A549 (cell line): ENCODE data around the gene LRRC71. TPM values are rescaled to one million over a fixed set of nuclear protein-coding genes. Genes with fewer than 3 reads are reported as not detected.

Source experiments
- ATAC-seq, 2 experiments: fragments of 200-7000 bp in 1 of 2; fragments of >200 bp in 1 of 2; cut with Nextera tagmentation in 1 of 2; cut with Tn5 transposase in 1 of 2; 3 replicates each; pipeline versions ENCODE4 v1.8.0 to v1.9.1; 2018 to 2020; ENCODE audit warnings: mild to moderate bottlenecking in 1 of 2, moderate library complexity in 1 of 2
- CTCF ChIA-PET: fragments of 300-600 bp; sonication (Branson Sonifier 250); formaldehyde crosslinking; extraction: SDS; loops from one replicate; lab custom pipeline; 2021; ENCODE audit warnings: antibody characterized with exemption, inconsistent platforms; lab: Yijun Ruan, JAX
- POLR2A ChIA-PET: fragments of 350-600 bp; formaldehyde crosslinking; extraction: SDS; loops from one replicate; lab custom pipeline; 2021; ENCODE audit warnings: antibody characterized with exemption, inconsistent platforms; lab: Yijun Ruan, JAX
- DNase-seq, 2 experiments: peaks; one replicate each; pipeline versions ENCODE4 v3.0.0 to v3.0.0-alpha.2; 2011 to 2016; ENCODE audit warnings: low read depth in 1 of 2, low spot score in 1 of 2
- FAIRE-seq: peaks from 2 replicates; lab custom pipeline; 2011; peaks lifted over from hg19 to GRCh38; lab: Jason Lieb, UNC
- H3K27ac ChIP-seq, 2 experiments: fragments of >200 bp; sonication (Bioruptor Twin); formaldehyde crosslinking; 3 replicates each; pipeline ENCODE4 v1.5.1; 2016 to 2017
- H3K4me1 ChIP-seq: fragments of >200 bp; sonication (Bioruptor Twin); formaldehyde crosslinking; 3 replicates; pipeline ENCODE4 v1.6.1; 2016
- H3K4me2 ChIP-seq: fragments of >200 bp; sonication (Bioruptor Twin); formaldehyde crosslinking; 3 replicates; pipeline ENCODE4 v1.6.1; 2016
- H3K4me3 ChIP-seq: fragments of >200 bp; sonication (Bioruptor Twin); formaldehyde crosslinking; 3 replicates; pipeline ENCODE4 v1.5.1; 2016
- H3K9me3 ChIP-seq: fragments of >200 bp; sonication (Bioruptor Twin); formaldehyde crosslinking; 3 replicates; pipeline ENCODE4 v1.6.1; 2016
- CBX2 ChIP-seq: fragments of 200-600 bp; sonication (generic); IDR thresholded peaks from 2 replicates; pipeline ENCODE4 v1.6.1; 2016; ENCODE audit warnings: low read depth, mild to moderate bottlenecking, borderline replicate concordance
- CHD4 ChIP-seq: fragments of 200-600 bp; sonication (generic); IDR thresholded peaks from 2 replicates; pipeline ENCODE4 v1.6.1; 2016; ENCODE audit warnings: antibody characterized with exemption, mild to moderate bottlenecking, borderline replicate concordance
- ESRRA ChIP-seq: fragments of 150-350 bp; IDR thresholded peaks from 2 replicates; pipeline ENCODE4 v1.6.1; 2014; ENCODE audit warnings: mild to moderate bottlenecking, low read length, borderline replicate concordance
- FOSB ChIP-seq: fragments of 250-450 bp; sonication (Bioruptor Pico); IDR thresholded peaks from 2 replicates; pipeline ENCODE4 v1.5.0; 2020; ENCODE audit warnings: mild to moderate bottlenecking, moderate library complexity
- FOSL2 ChIP-seq, 2 experiments: fragments of 450-650 bp in 1 of 2; fragments of >200 bp in 1 of 2; sonication (Bioruptor Twin) in 1 of 2; formaldehyde crosslinking; IDR thresholded peaks; 2 replicates each; pipeline versions ENCODE4 v1.5.0 to v1.6.1; 2016 to 2020; ENCODE audit warnings: mild to moderate bottlenecking in 1 of 2, moderate library complexity in 1 of 2
- HDAC2 ChIP-seq: fragments of 200-600 bp; sonication (generic); IDR thresholded peaks from 2 replicates; pipeline ENCODE4 v1.6.1; 2016
- HEYL ChIP-seq: fragments of 250-450 bp; sonication (Bioruptor Pico); IDR thresholded peaks from 2 replicates; pipeline ENCODE4 v1.8.0; 2021; ENCODE audit warnings: mild to moderate bottlenecking, moderate library complexity
- HOXA7 ChIP-seq: fragments of 250-450 bp; sonication (Bioruptor Pico); IDR thresholded peaks from 2 replicates; pipeline ENCODE4 v1.5.0; 2020; ENCODE audit warnings: mild to moderate bottlenecking, moderate library complexity
- JUN ChIP-seq, 2 experiments: fragments of >200 bp; sonication (Bioruptor Twin); formaldehyde crosslinking; IDR thresholded peaks; 2 replicates in 1 of 2; 3 replicates in 1 of 2; pipeline ENCODE4 v1.6.1; 2016 to 2017
- JUNB ChIP-seq: fragments of >200 bp; sonication (Bioruptor Twin); formaldehyde crosslinking; IDR thresholded peaks from 2 replicates; pipeline ENCODE4 v1.6.1; 2016
- KDM5A ChIP-seq: fragments of 200-600 bp; sonication (generic); IDR thresholded peaks from 2 replicates; pipeline ENCODE4 v1.6.1; 2016; ENCODE audit warnings: antibody characterized with exemption, mild to moderate bottlenecking
- MAZ ChIP-seq: fragments of 150-350 bp; IDR thresholded peaks from 2 replicates; pipeline ENCODE4 v1.6.1; 2014; ENCODE audit warnings: antibody characterized with exemption, low read depth, low read length, borderline replicate concordance
- MYC ChIP-seq: IDR thresholded peaks from 2 replicates; pipeline ENCODE4 v1.6.1; 2012; ENCODE audit warnings: mild to moderate bottlenecking, inconsistent platforms, low read length, improper control_type of control experiment, borderline replicate concordance
- NFE2L2 ChIP-seq: fragments of 150-350 bp; conservative IDR thresholded peaks from 2 replicates; pipeline ENCODE4 v1.6.1; 2014; ENCODE audit warnings: low read length
- NR3C1 ChIP-seq: fragments of >200 bp; sonication (Bioruptor Twin); formaldehyde crosslinking; IDR thresholded peaks from 3 replicates; pipeline ENCODE4 v1.6.1; 2017
- RAD21 ChIP-seq, 2 experiments: fragments of >200 bp in 1 of 2; sonication (Bioruptor Twin) in 1 of 2; formaldehyde crosslinking in 1 of 2; IDR thresholded peaks in 1 of 2; conservative IDR thresholded peaks in 1 of 2; 2 replicates in 1 of 2; 3 replicates in 1 of 2; pipeline ENCODE4 v1.6.1; 2012 to 2018; ENCODE audit warnings: inconsistent platforms in 1 of 2
- RARB ChIP-seq: fragments of 250-450 bp; sonication (Bioruptor Pico); IDR thresholded peaks from 2 replicates; pipeline ENCODE4 v1.8.0; 2021; ENCODE audit warnings: mild to moderate bottlenecking, moderate library complexity
- RFX5 ChIP-seq: fragments of 450-650 bp; IDR thresholded peaks from 2 replicates; pipeline ENCODE4 v1.7.1; 2014; ENCODE audit warnings: antibody characterized with exemption, mild to moderate bottlenecking, moderate library complexity
- RNF2 ChIP-seq: fragments of 200-600 bp; sonication (generic); IDR thresholded peaks from 2 replicates; pipeline ENCODE4 v1.6.1; 2016; ENCODE audit warnings: low read depth, mild to moderate bottlenecking, antibody characterized with exemption, moderate library complexity, borderline replicate concordance
- SMC3 ChIP-seq: fragments of >200 bp; sonication (Bioruptor Twin); formaldehyde crosslinking; IDR thresholded peaks from 3 replicates; pipeline ENCODE4 v1.6.1; 2018; ENCODE audit warnings: inconsistent platforms
- SREBF2 ChIP-seq: fragments of 450-650 bp; IDR thresholded peaks from 2 replicates; pipeline ENCODE4 v1.6.1; 2014; ENCODE audit warnings: mild to moderate bottlenecking, moderate library complexity
- TFCP2L1 ChIP-seq: fragments of 250-450 bp; sonication (Bioruptor Pico); IDR thresholded peaks from 2 replicates; pipeline ENCODE4 v1.5.0; 2021; ENCODE audit warnings: mild to moderate bottlenecking
- ZSCAN20 ChIP-seq: fragments of 250-450 bp; sonication (Bioruptor Pico); IDR thresholded peaks from 2 replicates; pipeline ENCODE4 v1.8.0; 2022; ENCODE audit warnings: mild to moderate bottlenecking, moderate library complexity
- WGBS: methylation state at CpG from one replicate; pipeline ENCODE4 v1.1.6; 2017; ENCODE audit errors: missing lambda C conversion rate; 5-methylcytosine and 5-hydroxymethylcytosine counted together
- polyA plus RNA-seq, 4 experiments: library from polyadenylated mRNA; depleted of rRNA in 3 of 4; stranded (reverse); fragments of >200 nt; fragmentation: RNase III in 1 of 4; extraction: RNeasy Plus Mini Kit Qiagen cat#74134 plus additional on column Dnase treatment in 1 of 4; gene quantifications; 2 replicates in 3 of 4; 3 replicates in 1 of 4; pipeline ENCODE4 v1.2.3, GENCODE V29; 2011 to 2017
- TF ChIP-seq, protein P1 (sequence below): fragments of 450-650 bp; IDR thresholded peaks from 2 replicates; pipeline ENCODE4 v1.6.1; 2014; ENCODE audit warnings: antibody characterized with exemption
- TF ChIP-seq, protein P2 (sequence below): fragments of >200 bp; sonication (Bioruptor Twin); formaldehyde crosslinking; IDR thresholded peaks from 3 replicates; pipeline ENCODE4 v1.5.1; 2016
- TF ChIP-seq, protein P3 (sequence below): IDR thresholded peaks from 2 replicates; pipeline ENCODE4 v1.6.1; 2012; ENCODE audit warnings: low read depth, borderline replicate concordance
- TF ChIP-seq, protein P4 (sequence below): fragments of 250-450 bp; sonication (Bioruptor Pico); IDR thresholded peaks from 2 replicates; pipeline ENCODE4 v1.5.0; 2021; ENCODE audit warnings: mild to moderate bottlenecking, moderate library complexity, borderline replicate concordance
- TF ChIP-seq, protein P5 (sequence below): IDR thresholded peaks from 2 replicates; pipeline ENCODE4 v1.6.1; 2012

Gene LRRC71
- polyA plus RNA-seq, 2 of the 4 experiments (the other 2 are of a cell fraction) = 0.10 TPM; not detected in 1

DNA sequence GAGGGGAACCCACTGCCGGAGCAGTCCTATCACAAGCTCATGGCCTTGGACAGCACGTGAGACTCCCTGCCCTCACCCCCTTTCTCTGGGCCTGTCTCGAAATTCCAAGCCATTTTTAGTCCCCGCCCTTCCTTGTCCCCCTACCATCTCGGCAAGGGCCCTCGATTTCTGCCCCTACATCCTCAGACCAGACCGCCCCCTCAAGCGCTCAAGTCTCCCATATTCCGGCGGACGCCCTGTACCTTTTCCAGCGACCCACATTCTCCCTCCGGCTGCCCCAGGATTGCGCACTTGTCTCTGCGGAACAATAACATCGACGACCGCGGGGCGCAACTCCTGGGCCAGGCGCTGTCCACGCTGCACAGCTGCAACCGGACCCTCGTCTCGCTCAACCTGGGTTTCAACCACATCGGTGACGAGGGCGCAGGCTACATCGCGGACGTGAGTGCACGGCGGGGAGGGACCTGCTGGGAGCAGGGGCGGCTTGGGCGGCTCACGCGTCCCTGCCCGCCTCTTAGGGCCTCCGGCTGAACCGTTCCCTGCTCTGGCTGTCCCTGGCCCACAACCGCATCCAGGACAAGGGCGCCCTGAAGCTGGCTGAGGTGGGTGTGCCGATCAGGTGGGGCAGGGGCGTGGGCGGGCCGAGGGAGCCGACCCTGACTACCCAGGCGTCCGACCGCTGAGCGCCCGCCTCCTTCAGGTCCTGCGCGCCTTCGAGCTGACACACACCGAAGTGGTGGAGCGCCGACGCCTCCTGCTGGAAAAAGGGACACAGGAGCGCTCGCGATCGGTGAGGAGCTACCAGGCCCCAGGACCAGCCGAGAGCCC lies 7.0 kb downstream of the LRRC71 start:
- POLR2A ChIA-PET = interaction anchor here (0.6 to 1.1 kb wide), 5 partner anchors 31 to 199 kb away, joined by 3 to 9 read pairs (median 3); partner anchors contain the start of genes ISG20L2 and METTL25B

More for the DNA sequence above, 7.0 kb downstream of the LRRC71 start:
- 30% methylated on average over 49 of the region's 64 CpGs for WGBS
- peak overlapping the region; percentile 46 for H3K4me3 ChIP-seq
- FAIRE-seq = no peak
- no peak for TF ChIP-seq KDM5A
- 0 out of 2 replicates have a peak, but pooled peaks have one; percentile 55 for TF ChIP-seq MAZ
- TF ChIP-seq RAD21 (conservative IDR thresholded peaks at IDR 0.05 in 1 of 2, IDR thresholded peaks at IDR 0.05 in 1 of 2) = peak; percentile 90 to 92
- TF ChIP-seq NR3C1 = no peak
- TF ChIP-seq, protein P1, sequence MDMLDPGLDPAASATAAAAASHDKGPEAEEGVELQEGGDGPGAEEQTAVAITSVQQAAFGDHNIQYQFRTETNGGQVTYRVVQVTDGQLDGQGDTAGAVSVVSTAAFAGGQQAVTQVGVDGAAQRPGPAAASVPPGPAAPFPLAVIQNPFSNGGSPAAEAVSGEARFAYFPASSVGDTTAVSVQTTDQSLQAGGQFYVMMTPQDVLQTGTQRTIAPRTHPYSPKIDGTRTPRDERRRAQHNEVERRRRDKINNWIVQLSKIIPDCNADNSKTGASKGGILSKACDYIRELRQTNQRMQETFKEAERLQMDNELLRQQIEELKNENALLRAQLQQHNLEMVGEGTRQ = no peak
- no peak for TF ChIP-seq HDAC2
- TF ChIP-seq SREBF2 = no peak
- no peak for TF ChIP-seq RNF2
- TF ChIP-seq, protein P2, sequence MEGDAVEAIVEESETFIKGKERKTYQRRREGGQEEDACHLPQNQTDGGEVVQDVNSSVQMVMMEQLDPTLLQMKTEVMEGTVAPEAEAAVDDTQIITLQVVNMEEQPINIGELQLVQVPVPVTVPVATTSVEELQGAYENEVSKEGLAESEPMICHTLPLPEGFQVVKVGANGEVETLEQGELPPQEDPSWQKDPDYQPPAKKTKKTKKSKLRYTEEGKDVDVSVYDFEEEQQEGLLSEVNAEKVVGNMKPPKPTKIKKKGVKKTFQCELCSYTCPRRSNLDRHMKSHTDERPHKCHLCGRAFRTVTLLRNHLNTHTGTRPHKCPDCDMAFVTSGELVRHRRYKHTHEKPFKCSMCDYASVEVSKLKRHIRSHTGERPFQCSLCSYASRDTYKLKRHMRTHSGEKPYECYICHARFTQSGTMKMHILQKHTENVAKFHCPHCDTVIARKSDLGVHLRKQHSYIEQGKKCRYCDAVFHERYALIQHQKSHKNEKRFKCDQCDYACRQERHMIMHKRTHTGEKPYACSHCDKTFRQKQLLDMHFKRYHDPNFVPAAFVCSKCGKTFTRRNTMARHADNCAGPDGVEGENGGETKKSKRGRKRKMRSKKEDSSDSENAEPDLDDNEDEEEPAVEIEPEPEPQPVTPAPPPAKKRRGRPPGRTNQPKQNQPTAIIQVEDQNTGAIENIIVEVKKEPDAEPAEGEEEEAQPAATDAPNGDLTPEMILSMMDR = peak; percentile 82
- TF ChIP-seq FOSB (CRISPR knock-in tag) = no peak
- TF ChIP-seq RFX5 = no peak
- peak; percentile 74 for TF ChIP-seq SMC3
- TF ChIP-seq CBX2 = no peak
- TF ChIP-seq NFE2L2 = no peak
- TF ChIP-seq JUNB = no peak
- no peak for TF ChIP-seq CHD4
- no peak for TF ChIP-seq ZSCAN20 (CRISPR knock-in tag)
- TF ChIP-seq, protein P3, sequence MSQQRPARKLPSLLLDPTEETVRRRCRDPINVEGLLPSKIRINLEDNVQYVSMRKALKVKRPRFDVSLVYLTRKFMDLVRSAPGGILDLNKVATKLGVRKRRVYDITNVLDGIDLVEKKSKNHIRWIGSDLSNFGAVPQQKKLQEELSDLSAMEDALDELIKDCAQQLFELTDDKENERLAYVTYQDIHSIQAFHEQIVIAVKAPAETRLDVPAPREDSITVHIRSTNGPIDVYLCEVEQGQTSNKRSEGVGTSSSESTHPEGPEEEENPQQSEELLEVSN = 0 out of 2 replicates have a peak, but pooled peaks have one; percentile 40
- TF ChIP-seq, protein P4, sequence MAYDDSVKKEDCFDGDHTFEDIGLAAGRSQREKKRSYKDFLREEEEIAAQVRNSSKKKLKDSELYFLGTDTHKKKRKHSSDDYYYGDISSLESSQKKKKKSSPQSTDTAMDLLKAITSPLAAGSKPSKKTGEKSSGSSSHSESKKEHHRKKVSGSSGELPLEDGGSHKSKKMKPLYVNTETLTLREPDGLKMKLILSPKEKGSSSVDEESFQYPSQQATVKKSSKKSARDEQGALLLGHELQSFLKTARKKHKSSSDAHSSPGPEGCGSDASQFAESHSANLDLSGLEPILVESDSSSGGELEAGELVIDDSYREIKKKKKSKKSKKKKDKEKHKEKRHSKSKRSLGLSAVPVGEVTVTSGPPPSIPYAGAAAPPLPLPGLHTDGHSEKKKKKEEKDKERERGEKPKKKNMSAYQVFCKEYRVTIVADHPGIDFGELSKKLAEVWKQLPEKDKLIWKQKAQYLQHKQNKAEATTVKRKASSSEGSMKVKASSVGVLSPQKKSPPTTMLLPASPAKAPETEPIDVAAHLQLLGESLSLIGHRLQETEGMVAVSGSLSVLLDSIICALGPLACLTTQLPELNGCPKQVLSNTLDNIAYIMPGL (CRISPR knock-in tag) = no peak
- TF ChIP-seq RARB (CRISPR knock-in tag) = no peak
- no peak for TF ChIP-seq HEYL (CRISPR knock-in tag)
- TF ChIP-seq FOSL2 (IDR thresholded peaks at IDR 0.05) = no peak
- peak; percentile 27; the same call in 1 of the 2 replicates for TF ChIP-seq FOSL2 (CRISPR knock-in tag; IDR thresholded peaks at IDR 0.05)
- TF ChIP-seq, protein P5, sequence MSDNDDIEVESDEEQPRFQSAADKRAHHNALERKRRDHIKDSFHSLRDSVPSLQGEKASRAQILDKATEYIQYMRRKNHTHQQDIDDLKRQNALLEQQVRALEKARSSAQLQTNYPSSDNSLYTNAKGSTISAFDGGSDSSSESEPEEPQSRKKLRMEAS = peak; percentile 39; the same call in 1 of the 2 replicates
- no peak for TF ChIP-seq ESRRA
- no peak for TF ChIP-seq TFCP2L1 (CRISPR knock-in tag)
- no peak for TF ChIP-seq HOXA7 (CRISPR knock-in tag)
- TF ChIP-seq MYC = no peak
- no peak for TF ChIP-seq JUN (IDR thresholded peaks at IDR 0.05)
- DNase-seq = peak; percentile 84 to 87
- ATAC-seq = peak; percentile 85 to 94
- H3K27ac ChIP-seq = peak overlapping the region; percentile 61 to 82; a peak in 5 of 6 replicates
- H3K9me3 ChIP-seq = no peaks in the 10 kb centered on the region
- CTCF ChIA-PET = interaction anchor here (0.7 to 11.4 kb wide), 66 partner anchors 8 to 313 kb away, joined by 3 to 341 read pairs (median 5); partner anchors contain the start of genes CRABP2, INSRR, NTRK1 and PEAR1
- peaks cover 7% of the 10 kb centered on the region; the same call in 1 of the 3 replicates for H3K4me1 ChIP-seq
- H3K4me2 ChIP-seq = peak overlapping the region; percentile 88
